CD8-positive, alpha-beta memory T cell (primary cell): ENCODE data around the gene BPIFB2. TPM values are rescaled to one million over a fixed set of nuclear protein-coding genes. Genes with fewer than 3 reads are reported as not detected.
"Not testable (repeated sequence)": the region's sequence is repeated elsewhere in the genome, so short reads cannot be mapped to it uniquely, and the experiment has no call there.

Source experiments
- CTCF ChIA-PET: fragments of 350-600 bp; sonication (Branson Sonifier 250); formaldehyde crosslinking; loops from one replicate; lab custom pipeline; 2021; ENCODE audit warnings: antibody characterized with exemption; lab: Charles Lee
- POLR2A ChIA-PET: fragments of 350-600 bp; sonication (Branson Sonifier 250); formaldehyde crosslinking; loops from one replicate; lab custom pipeline; 2021; ENCODE audit warnings: antibody characterized with exemption; lab: Charles Lee
- DNase-seq, 5 donors: peaks; one replicate each; pipeline versions ENCODE4 v3.0.0 to v3.0.0-alpha.2; 2020 to 2022; ENCODE audit warnings: mixed read lengths in 1 of 5
- H3K27ac ChIP-seq: one replicate; pipeline ENCODE4 v1.7.0; 2013; ENCODE audit warnings: low read depth, mild to moderate bottlenecking, low read length, moderate library complexity
- H3K27me3 ChIP-seq: 2 replicates; pipeline ENCODE4 v1.7.0; 2013; ENCODE audit warnings: low read length, mild to moderate bottlenecking; ENCODE audit not compliant: insufficient read depth, poor library complexity, severe bottlenecking
- H3K36me3 ChIP-seq: 2 replicates; pipeline ENCODE4 v1.7.0; 2013; ENCODE audit warnings: mild to moderate bottlenecking, low read length, moderate library complexity; ENCODE audit not compliant: insufficient read depth
- H3K4me1 ChIP-seq: 2 replicates; pipeline ENCODE4 v1.7.0; 2013; ENCODE audit warnings: mild to moderate bottlenecking, low read length, moderate library complexity; ENCODE audit not compliant: insufficient read depth
- H3K4me3 ChIP-seq: 2 replicates; pipeline ENCODE4 v1.7.0; 2013; ENCODE audit warnings: mild to moderate bottlenecking, low read length
- H3K9me3 ChIP-seq: 2 replicates; pipeline ENCODE4 v1.7.0; 2013; ENCODE audit warnings: mild to moderate bottlenecking, low read length
- H3K27ac Mint-ChIP-seq, 8 donors: one replicate each; pipeline ENCODE4 v1.8.0; 2020 to 2021; ENCODE audit warnings: mixed read lengths in 8 of 8, mild to moderate bottlenecking in 6 of 8, inconsistent platforms in 3 of 8, moderate library complexity in 3 of 8
- H3K27me3 Mint-ChIP-seq, 2 donors: one replicate each; pipeline ENCODE4 v1.8.0; 2020 to 2021; ENCODE audit warnings: mixed read lengths in 2 of 2, mild to moderate bottlenecking in 1 of 2, moderate library complexity in 1 of 2
- H3K36me3 Mint-ChIP-seq, 3 donors: one replicate each; pipeline ENCODE4 v1.8.0; 2020 to 2021; ENCODE audit warnings: mixed read lengths in 3 of 3, inconsistent platforms in 1 of 3, mild to moderate bottlenecking in 1 of 3
- H3K4me1 Mint-ChIP-seq, 3 donors: one replicate each; pipeline ENCODE4 v1.8.0; 2020 to 2021; ENCODE audit warnings: mixed read lengths in 3 of 3, inconsistent platforms in 1 of 3, mild to moderate bottlenecking in 1 of 3
- H3K4me3 Mint-ChIP-seq, 7 donors: one replicate each; pipeline ENCODE4 v1.8.0; 2020 to 2021; ENCODE audit warnings: mixed read lengths in 7 of 7, mild to moderate bottlenecking in 6 of 7, moderate library complexity in 4 of 7, inconsistent platforms in 2 of 7
- H3K9me3 Mint-ChIP-seq, 5 donors: one replicate each; pipeline ENCODE4 v1.8.0; 2020 to 2022; ENCODE audit warnings: mixed read lengths in 5 of 5, mild to moderate bottlenecking in 3 of 5, moderate library complexity in 2 of 5, inconsistent platforms in 1 of 5
- polyA plus RNA-seq: library from polyadenylated mRNA; unstranded; fragments of 300-500 nt; fragmentation: Illumina TruSeq; gene quantifications from one replicate; pipeline ENCODE4 v1.2.3, GENCODE V29; 2021
- total RNA-seq, 2 experiments: library from RNA; stranded (reverse); gene quantifications; one replicate each; pipeline ENCODE4 v1.2.3, GENCODE V29; 2021

Gene BPIFB2
- total and polyA plus RNA-seq, 3 experiments from 2014 or later = not detected

GRCh38 chr20:32973077-32973717 is 34.3 kb upstream of the BPIFB2 start:
- no peaks in the 10 kb centered on the region for H3K36me3 ChIP-seq
- Mint-ChIP-seq H3K36me3 (peaks cover 0 to 6% (median 0%) of the 10 kb centered on the region in 3 donors), H3K4me1 (peaks cover 10 to 42% (median 34%) of the 10 kb centered on the region in 3 donors), H3K27me3 (no peaks in the 10 kb centered on the region), H3K9me3 (peaks cover 0 to 11% (median 8%) of the 10 kb centered on the region in 5 donors), H3K27ac (no peak overlapping the region), H3K4me3 (peak overlapping the region in 1 of 7 donors; percentile 30)
- ChIA-PET CTCF (interaction anchor here (1.0 to 1.5 kb wide), 3 partner anchors 25 to 31 kb away, joined by 3 to 4 read pairs (median 4); no protein-coding TSS in a partner anchor), POLR2A (no interaction called here)
- H3K9me3 ChIP-seq = peaks cover 15% of the 10 kb centered on the region
- H3K27ac ChIP-seq = peak overlapping the region; percentile 35
- peaks cover 93% of the 10 kb centered on the region for H3K4me1 ChIP-seq
- no peaks in the 10 kb centered on the region for H3K27me3 ChIP-seq
- no peak for DNase-seq
- peak overlapping the region; percentile 44 for H3K4me3 ChIP-seq

- H3K27me3 ChIP-seq, H3K36me3 Mint-ChIP-seq, H3K27me3 Mint-ChIP-seq, POLR2A ChIA-PET, H3K36me3 ChIP-seq, H3K4me3 ChIP-seq, DNase-seq, H3K4me3 Mint-ChIP-seq, H3K27ac ChIP-seq: not testable (repeated sequence)
- H3K27ac Mint-ChIP-seq = peak overlapping the region in 2 of 8 donors; percentile 57 to 69
- CTCF ChIA-PET = interaction anchor here (0.6 to 1.5 kb wide), 4 partner anchors 9 to 30 kb away, joined by 3 to 4 read pairs (median 3); no protein-coding TSS in a partner anchor
- peaks cover 0 to 11% (median 8%) of the 10 kb centered on the region in 5 donors for H3K9me3 Mint-ChIP-seq
- peaks cover 15% of the 10 kb centered on the region for H3K9me3 ChIP-seq
- H3K4me1 Mint-ChIP-seq = peaks cover 12 to 30% (median 22%) of the 10 kb centered on the region in 3 donors
- H3K4me1 ChIP-seq = peaks cover 81% of the 10 kb centered on the region
Measured at GRCh38 chr20:32974204-32975064, 33.1 kb upstream of the BPIFB2 start.

GRCh38 chr20:32975121-32975520 is 32.4 kb upstream of the BPIFB2 start:
- H3K27ac ChIP-seq, DNase-seq, H3K36me3 ChIP-seq, H3K27me3 ChIP-seq, H3K4me3 ChIP-seq, H3K27me3 Mint-ChIP-seq, POLR2A ChIA-PET, H3K36me3 Mint-ChIP-seq: not testable (repeated sequence)
- CTCF ChIA-PET = interaction anchor here (2.0 kb wide), 1 partner anchor 8 kb away, joined by 5 read pairs; no protein-coding TSS in a partner anchor
- peaks cover 0 to 11% (median 8%) of the 10 kb centered on the region in 5 donors for H3K9me3 Mint-ChIP-seq
- Histone ChIP-seq H3K4me1 (peaks cover 74% of the 10 kb centered on the region), H3K9me3 (peaks cover 15% of the 10 kb centered on the region)
- peak overlapping the region in 1 of 7 donors; percentile 12 for H3K4me3 Mint-ChIP-seq
- H3K27ac Mint-ChIP-seq = peak overlapping the region in 2 of 8 donors; percentile 57 to 69
- H3K4me1 Mint-ChIP-seq = peaks cover 14 to 23% (median 15%) of the 10 kb centered on the region in 3 donors

GRCh38 chr20:32975698-32976674 is 31.5 kb upstream of the BPIFB2 start:
- H3K4me3 Mint-ChIP-seq = peak overlapping the region in 1 of 7 donors; percentile 44
- no peak overlapping the region for H3K27ac ChIP-seq
- no peaks in the 10 kb centered on the region for H3K27me3 ChIP-seq
- H3K4me1 Mint-ChIP-seq = peaks cover 12 to 20% (median 19%) of the 10 kb centered on the region in 3 donors
- peak overlapping the region; percentile 38 for H3K4me3 ChIP-seq
- no peaks in the 10 kb centered on the region for H3K27me3 Mint-ChIP-seq
- no peak for DNase-seq
- ChIA-PET POLR2A (interaction anchor here (0.8 kb wide), 1 partner anchor 10 kb away, joined by 3 read pairs; no protein-coding TSS in a partner anchor), CTCF (interaction anchor here (2.0 kb wide), 1 partner anchor 9 kb away, joined by 5 read pairs; no protein-coding TSS in a partner anchor)
- H3K9me3 Mint-ChIP-seq = peaks cover 0 to 11% (median 8%) of the 10 kb centered on the region in 5 donors
- H3K4me1 ChIP-seq = peaks cover 65% of the 10 kb centered on the region
- H3K27ac Mint-ChIP-seq = peak overlapping the region in 7 of 8 donors; percentile 57 to 95 (median 84)
- H3K36me3 ChIP-seq = no peaks in the 10 kb centered on the region
- peaks cover 15% of the 10 kb centered on the region for H3K9me3 ChIP-seq
- H3K36me3 Mint-ChIP-seq = peaks cover 0 to 6% (median 0%) of the 10 kb centered on the region in 3 donors

GRCh38 chr20:32976746-32977145 is 30.8 kb upstream of the BPIFB2 start:
- H3K27me3 ChIP-seq = no peaks in the 10 kb centered on the region
- H3K36me3 ChIP-seq = no peaks in the 10 kb centered on the region
- H3K4me3 Mint-ChIP-seq = peak overlapping the region in 1 of 7 donors; percentile 44
- peaks cover 0 to 11% (median 8%) of the 10 kb centered on the region in 5 donors for H3K9me3 Mint-ChIP-seq
- peaks cover 0 to 6% (median 0%) of the 10 kb centered on the region in 3 donors for H3K36me3 Mint-ChIP-seq
- H3K4me3 ChIP-seq = no peak overlapping the region
- H3K27me3 Mint-ChIP-seq = no peaks in the 10 kb centered on the region
- H3K27ac Mint-ChIP-seq = peak overlapping the region in 7 of 8 donors; percentile 68 to 95 (median 85)
- no peak overlapping the region for H3K27ac ChIP-seq
- peak in 1 of 5 donors; percentile 41 for DNase-seq
- H3K4me1 Mint-ChIP-seq = peaks cover 14 to 20% (median 19%) of the 10 kb centered on the region in 3 donors
- peaks cover 15% of the 10 kb centered on the region for H3K9me3 ChIP-seq
- ChIA-PET CTCF (interaction anchor here (1.3 to 2.0 kb wide), 3 partner anchors 10 to 120 kb away, joined by 3 to 5 read pairs (median 3); no protein-coding TSS in a partner anchor), POLR2A (no interaction called here)
- H3K4me1 ChIP-seq = peaks cover 58% of the 10 kb centered on the region

- peaks cover 0 to 11% (median 8%) of the 10 kb centered on the region in 5 donors for H3K9me3 Mint-ChIP-seq
- no peak for DNase-seq
- Histone ChIP-seq H3K27ac (no peak overlapping the region), H3K4me1 (peaks cover 51% of the 10 kb centered on the region), H3K9me3 (peaks cover 15% of the 10 kb centered on the region), H3K36me3 (no peaks in the 10 kb centered on the region), H3K4me3 (no peak overlapping the region), H3K27me3 (no peaks in the 10 kb centered on the region)
- H3K4me1 Mint-ChIP-seq = peaks cover 15 to 24% (median 21%) of the 10 kb centered on the region in 3 donors
- peaks cover 0 to 6% (median 0%) of the 10 kb centered on the region in 3 donors for H3K36me3 Mint-ChIP-seq
- H3K4me3 Mint-ChIP-seq = peak overlapping the region in 2 of 7 donors; percentile 18 to 44
- no peaks in the 10 kb centered on the region for H3K27me3 Mint-ChIP-seq
- CTCF ChIA-PET = interaction anchor here (1.3 to 1.5 kb wide), 2 partner anchors 23 to 119 kb away, joined by 3 read pairs; no protein-coding TSS in a partner anchor
- H3K27ac Mint-ChIP-seq = peak overlapping the region in 6 of 8 donors; percentile 9 to 95 (median 83)
- POLR2A ChIA-PET = interaction anchor here (0.7 kb wide), 1 partner anchor 32 kb away, joined by 4 read pairs; no protein-coding TSS in a partner anchor
Measured at GRCh38 chr20:32977281-32978008, 30.1 kb upstream of the BPIFB2 start.
